Gastroesophageal sphincter (tissue), 4 donors: Measurements from ENCODE around the gene ING1. TPM values are rescaled to one million over a fixed set of nuclear protein-coding genes. Genes with fewer than 3 reads are reported as not detected.

Source experiments
- ATAC-seq: fragments of 150-250 bp; one replicate; pipeline ENCODE4 v1.9.1; 2016; ENCODE audit warnings: mild to moderate bottlenecking, moderate library complexity
- H3K27ac ChIP-seq, 4 donors: fragments of 200-600 bp; sonication (generic) in 3 of 4; 1 replicate in 3 of 4; 2 replicates in 1 of 4; pipeline ENCODE4 v1.5.1; 2016 to 2019
- H3K27me3 ChIP-seq: fragments of 200-600 bp; sonication (generic); one replicate; pipeline ENCODE4 v1.5.1; 2019
- H3K36me3 ChIP-seq, 2 donors: fragments of 200-600 bp; sonication (generic); one replicate each; pipeline ENCODE4 v1.5.1; 2019; ENCODE audit warnings: control low read depth in 1 of 2
- H3K4me1 ChIP-seq, 3 donors: fragments of 200-600 bp; sonication (generic); 1 replicate in 2 of 3; 2 replicates in 1 of 3; pipeline ENCODE4 v1.5.1; 2016 to 2019; ENCODE audit warnings: control low read depth in 2 of 3
- H3K4me3 ChIP-seq, 2 donors: fragments of 200-600 bp; sonication (generic); one replicate each; pipeline ENCODE4 v1.5.1; 2019; ENCODE audit warnings: mild to moderate bottlenecking in 1 of 2, moderate library complexity in 1 of 2
- H3K9me3 ChIP-seq, 3 donors: fragments of 200-600 bp; sonication (generic); one replicate each; pipeline ENCODE4 v1.5.1; 2017 to 2019; ENCODE audit warnings: control low read depth in 2 of 3
- CTCF ChIP-seq, 4 experiments: fragments of 200-600 bp in 2 of 4; fragments of 450-650 bp in 2 of 4; sonication (generic) in 1 of 4; IDR thresholded peaks; one replicate each; pipeline ENCODE4 v1.5.1; 2017 to 2019; ENCODE audit warnings: antibody characterized with exemption in 4 of 4, mild to moderate bottlenecking in 2 of 4, moderate library complexity in 2 of 4
- EP300 ChIP-seq: sonication (generic); formaldehyde crosslinking; IDR thresholded peaks from one replicate; pipeline ENCODE4 v1.6.1; 2017; ENCODE audit warnings: antibody characterized with exemption, mild to moderate bottlenecking
- POLR2A ChIP-seq, 2 donors: fragments of 450-650 bp; IDR thresholded peaks; one replicate each; pipeline ENCODE4 v1.6.1; 2017; ENCODE audit warnings: antibody characterized with exemption in 2 of 2, mild to moderate bottlenecking in 2 of 2, moderate library complexity in 1 of 2
- POLR2AphosphoS5 ChIP-seq: sonication (generic); formaldehyde crosslinking; IDR thresholded peaks from one replicate; pipeline ENCODE4 v1.6.1; 2017; ENCODE audit warnings: antibody characterized with exemption
- WGBS, 2 donors: methylation state at CpG; one replicate each; pipeline ENCODE4 v1.1.5; 2018; ENCODE audit warnings: low coverage in 1 of 2; 5-methylcytosine and 5-hydroxymethylcytosine counted together
- total RNA-seq, 4 donors: library from RNA; depleted of rRNA; stranded (reverse); fragments of >200 nt; gene quantifications; one replicate each; pipeline ENCODE4 v1.1.0, GENCODE V29; 2016

Gene ING1
- 10 to 100 TPM; 16.2 to 29.0 (median 22.7) TPM for total RNA-seq

DNA sequence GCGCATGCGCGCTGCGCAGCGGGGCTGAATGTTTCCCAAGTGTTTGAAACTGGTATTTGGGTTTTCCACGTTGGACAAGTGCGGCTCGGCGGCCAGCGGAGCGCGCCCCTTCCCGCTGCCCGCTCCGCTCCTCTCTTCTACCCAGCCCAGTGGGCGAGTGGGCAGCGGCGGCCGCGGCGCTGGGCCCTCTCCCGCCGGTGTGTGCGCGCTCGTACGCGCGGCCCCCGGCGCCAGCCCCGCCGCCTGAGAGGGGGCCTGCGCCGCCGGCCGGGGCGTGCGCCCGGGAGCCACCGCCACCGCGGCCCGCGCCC, at the start of gene ING1:
TSS of gene ING1 (plus strand) at position 59 of the 311 bp plus-strand sequence. CDS start 450 bp downstream, outside the sequence.
- TF ChIP-seq CTCF (IDR thresholded peaks at IDR 0.05) (no peak), POLR2AphosphoS5 (no peak), POLR2A (IDR thresholded peaks at IDR 0.05) (no peak), EP300 (no peak)
- Histone ChIP-seq H3K27ac (peak within 1 kb of the TSS; percentile 87 to 100 (median 100)), H3K4me3 (peak within 1 kb of the TSS; percentile 85 to 91), H3K36me3 (no peaks in the 10 kb centered on the region), H3K27me3 (no peaks in the 10 kb centered on the region), H3K9me3 (no peaks in the 10 kb centered on the region), H3K4me1 (peaks cover 2 to 38% (median 21%) of the 10 kb centered on the region in 3 donors)
- WGBS, 2 donors: 0% methylated on average over 8 of the region's 45 CpGs; no CpG with 5 or more reads in 1 of the 2 donors
- no peak for ATAC-seq

DNA sequence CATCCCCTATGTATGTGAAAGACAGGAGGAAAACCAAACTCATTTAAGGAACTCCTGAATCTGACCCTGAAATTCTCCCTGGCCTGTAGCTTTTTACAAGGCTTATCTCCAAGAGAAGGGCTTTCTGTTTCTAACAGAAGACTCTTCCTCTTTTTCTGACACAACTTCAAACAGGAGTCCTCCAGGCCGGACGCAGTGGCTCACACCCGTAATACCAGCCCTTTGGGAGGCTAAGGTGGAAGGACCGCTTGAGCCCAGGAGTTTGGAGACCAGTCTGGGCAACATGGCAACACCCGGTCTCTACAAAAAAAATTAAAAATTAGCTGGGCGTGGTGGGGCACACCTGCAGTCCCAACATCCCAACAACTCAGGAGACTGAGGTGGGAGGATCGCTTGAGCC, 49.5 kb upstream of the ING1 start:
- peaks cover 0 to 99% of the 10 kb centered on the region in 2 donors for H3K36me3 ChIP-seq
- TF ChIP-seq CTCF (IDR thresholded peaks at IDR 0.05) (no peak), POLR2A (IDR thresholded peaks at IDR 0.05) (no peak), POLR2AphosphoS5 (no peak), EP300 (no peak)
- no peaks in the 10 kb centered on the region for H3K27me3 ChIP-seq
- no peaks in the 10 kb centered on the region for H3K9me3 ChIP-seq
- ATAC-seq: no peak
- WGBS, 2 donors: 75 to 100% methylated on average over 1 to 2 of the region's 7 CpGs
- no peak overlapping the region for H3K4me3 ChIP-seq
- H3K27ac ChIP-seq: no peak overlapping the region
- H3K4me1 ChIP-seq: no peaks in the 10 kb centered on the region

GRCh38 chr13:110664673-110665072, 48.8 kb upstream of the ING1 start:
- no peaks in the 10 kb centered on the region for H3K27me3 ChIP-seq
- peaks cover 0 to 99% of the 10 kb centered on the region in 2 donors for H3K36me3 ChIP-seq
- 82 to 94% methylated on average over 4 to 8 of the region's 11 CpGs for WGBS, 2 donors
- TF ChIP-seq POLR2AphosphoS5: no peak
- TF ChIP-seq EP300: no peak
- TF ChIP-seq POLR2A (IDR thresholded peaks at IDR 0.05): no peak
- TF ChIP-seq CTCF (IDR thresholded peaks at IDR 0.05): no peak
- H3K4me3 ChIP-seq: no peak overlapping the region
- ATAC-seq: no peak
- H3K27ac ChIP-seq: no peak overlapping the region
- no peaks in the 10 kb centered on the region for H3K4me1 ChIP-seq
- H3K9me3 ChIP-seq: peaks cover 0 to 3% (median 0%) of the 10 kb centered on the region in 3 donors

DNA sequence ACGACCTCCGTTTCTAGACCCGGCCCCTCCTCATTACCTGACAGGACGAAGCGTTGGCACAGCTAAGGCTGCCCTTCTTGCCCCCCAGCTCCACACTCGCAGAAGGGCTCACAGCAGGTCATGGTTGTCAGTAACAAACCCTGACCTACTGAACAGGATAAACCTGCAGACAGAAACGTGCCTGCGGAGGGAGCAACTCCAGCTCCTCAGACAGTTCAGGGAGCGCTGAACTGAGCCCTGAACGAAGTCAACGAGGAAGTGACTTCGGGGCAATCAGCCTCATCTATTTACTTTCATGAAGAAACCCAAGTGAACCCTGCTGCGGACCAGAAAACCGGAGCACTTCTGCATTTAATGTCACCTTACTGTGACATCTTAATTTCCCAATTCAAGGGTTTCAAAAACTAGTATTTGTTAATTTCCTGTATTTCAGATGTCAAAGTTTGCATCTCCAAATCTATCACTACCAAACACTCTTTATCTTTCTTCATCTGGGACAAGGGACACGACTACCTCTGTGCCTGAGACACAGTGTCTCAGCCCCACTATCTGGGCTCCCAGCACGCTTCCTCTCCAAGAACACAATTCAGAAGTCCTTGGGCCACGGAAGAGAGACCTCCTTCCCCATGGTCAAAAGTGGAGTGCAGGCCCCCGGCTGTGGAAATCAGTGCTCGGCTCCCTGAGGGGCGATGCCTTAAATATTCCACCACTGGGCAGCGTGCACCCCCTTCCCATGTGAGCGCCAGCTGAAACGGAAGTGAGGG, 47.8 kb upstream of the ING1 start:
- Histone ChIP-seq H3K27me3 (no peaks in the 10 kb centered on the region), H3K4me1 (no peaks in the 10 kb centered on the region), H3K4me3 (no peak overlapping the region), H3K27ac (no peak overlapping the region), H3K9me3 (peaks cover 0 to 8% (median 0%) of the 10 kb centered on the region in 3 donors), H3K36me3 (peaks cover 0 to 98% of the 10 kb centered on the region in 2 donors)
- WGBS, 2 donors: 91 to 95% methylated on average over 10 to 11 of the region's 23 CpGs
- no peak for ATAC-seq
- no peak for TF ChIP-seq CTCF (IDR thresholded peaks at IDR 0.05)
- no peak for TF ChIP-seq POLR2AphosphoS5
- no peak for TF ChIP-seq POLR2A (IDR thresholded peaks at IDR 0.05)
- TF ChIP-seq EP300: no peak

DNA sequence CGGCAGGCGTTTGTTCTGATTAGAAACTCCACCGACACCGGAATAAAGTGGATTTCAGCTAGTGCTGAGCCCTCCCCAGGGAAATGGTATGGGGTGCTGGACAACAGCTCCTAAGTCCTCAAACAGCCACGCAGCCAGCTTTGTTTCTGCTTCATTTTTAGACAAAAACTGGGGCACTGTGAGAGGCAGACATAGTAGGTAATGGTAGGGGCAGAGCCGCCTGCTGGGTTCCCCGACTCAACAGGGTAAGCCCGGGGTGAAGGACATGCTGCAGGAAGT, 47.3 kb upstream of the ING1 start:
- Histone ChIP-seq H3K4me3 (no peak overlapping the region), H3K9me3 (peaks cover 0 to 8% (median 0%) of the 10 kb centered on the region in 3 donors), H3K27me3 (no peaks in the 10 kb centered on the region), H3K27ac (no peak overlapping the region), H3K4me1 (no peaks in the 10 kb centered on the region), H3K36me3 (peaks cover 0 to 96% of the 10 kb centered on the region in 2 donors)
- WGBS, 2 donors: 63 to 92% methylated on average over 2 to 3 of the region's 8 CpGs
- ATAC-seq: no peak
- TF ChIP-seq POLR2A (IDR thresholded peaks at IDR 0.05) (no peak), EP300 (no peak), POLR2AphosphoS5 (no peak), CTCF (IDR thresholded peaks at IDR 0.05) (no peak)
